Thoracic aorta (tissue), 2 donors: ENCODE measurements around the gene SLF1. TPM values are rescaled to one million over a fixed set of nuclear protein-coding genes. Genes with fewer than 3 reads are reported as not detected.

Experiments used
- ATAC-seq: fragments of 150-250 bp; one replicate; pipeline ENCODE4 v1.8.0; 2017; ENCODE audit warnings: low read depth; ENCODE audit not compliant: insufficient number of reproducible peaks, low FRiP score
- DNase-seq: peaks from one replicate; pipeline ENCODE4 v3.0.0-alpha.2; 2020; ENCODE audit warnings: low spot score
- H3K27ac ChIP-seq, 2 donors: fragments of 200-600 bp; sonication (generic); 1 replicate in 1 of 2; 2 replicates in 1 of 2; pipeline ENCODE4 v1.5.1; 2016; ENCODE audit warnings: mild to moderate bottlenecking in 2 of 2, moderate library complexity in 2 of 2
- H3K27me3 ChIP-seq: fragments of 200-600 bp; sonication (generic); replicated peaks from 2 replicates; pipeline ENCODE4 v1.6.0; 2016; ENCODE audit warnings: mild to moderate bottlenecking; ENCODE audit not compliant: insufficient read depth
- H3K36me3 ChIP-seq: fragments of 200-600 bp; sonication (generic); one replicate; pipeline ENCODE4 v1.5.1; 2016
- H3K4me1 ChIP-seq, 2 donors: fragments of 200-600 bp; sonication (generic); 1 replicate in 1 of 2; 2 replicates in 1 of 2; pipeline versions ENCODE4 v1.5.1 to v1.6.0; 2016; ENCODE audit warnings: low read depth in 2 of 2, mild to moderate bottlenecking in 1 of 2; ENCODE audit not compliant: control insufficient read depth in 1 of 2
- H3K4me3 ChIP-seq: fragments of 200-600 bp; sonication (generic); 2 replicates; pipeline ENCODE4 v1.5.1; 2016; ENCODE audit warnings: mild to moderate bottlenecking
- H3K9me3 ChIP-seq: fragments of 200-600 bp; sonication (generic); 2 replicates; pipeline ENCODE4 v1.5.1; 2016
- total RNA-seq, 2 donors: library from RNA; depleted of rRNA; stranded (reverse); fragments of >200 nt; gene quantifications; one replicate each; pipeline versions ENCODE4 v1.1.0 to v1.2.3, GENCODE V29; 2016
- TF ChIP-seq, protein P1 (sequence below): fragments of 200-600 bp; sonication (generic); IDR thresholded peaks from one replicate; pipeline ENCODE4 v1.5.1; 2019; ENCODE audit warnings: antibody characterized with exemption

The SLF1 gene
- total RNA-seq, 2 donors from 2014 or later = 2.3 to 2.7 TPM

DNA sequence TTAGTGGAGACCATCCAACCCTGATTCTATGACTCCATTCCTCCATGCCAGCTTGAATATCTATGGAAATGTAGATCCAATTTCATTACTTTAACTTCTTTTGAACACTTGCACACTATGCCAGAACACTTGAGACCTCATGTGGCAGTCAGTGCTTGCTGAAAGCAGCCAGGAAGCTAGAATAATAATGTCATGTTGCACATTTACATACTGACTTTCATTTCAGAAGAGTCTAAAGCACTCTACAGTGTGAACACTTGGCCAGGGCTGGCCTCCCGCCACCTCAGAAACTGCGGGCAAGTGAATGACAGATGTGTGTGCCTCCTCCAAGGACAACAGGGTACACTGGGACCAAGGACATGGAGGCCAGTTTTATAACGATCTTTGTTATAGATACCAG, 97.3 kb downstream of the SLF1 start:
- TF ChIP-seq, protein P1, sequence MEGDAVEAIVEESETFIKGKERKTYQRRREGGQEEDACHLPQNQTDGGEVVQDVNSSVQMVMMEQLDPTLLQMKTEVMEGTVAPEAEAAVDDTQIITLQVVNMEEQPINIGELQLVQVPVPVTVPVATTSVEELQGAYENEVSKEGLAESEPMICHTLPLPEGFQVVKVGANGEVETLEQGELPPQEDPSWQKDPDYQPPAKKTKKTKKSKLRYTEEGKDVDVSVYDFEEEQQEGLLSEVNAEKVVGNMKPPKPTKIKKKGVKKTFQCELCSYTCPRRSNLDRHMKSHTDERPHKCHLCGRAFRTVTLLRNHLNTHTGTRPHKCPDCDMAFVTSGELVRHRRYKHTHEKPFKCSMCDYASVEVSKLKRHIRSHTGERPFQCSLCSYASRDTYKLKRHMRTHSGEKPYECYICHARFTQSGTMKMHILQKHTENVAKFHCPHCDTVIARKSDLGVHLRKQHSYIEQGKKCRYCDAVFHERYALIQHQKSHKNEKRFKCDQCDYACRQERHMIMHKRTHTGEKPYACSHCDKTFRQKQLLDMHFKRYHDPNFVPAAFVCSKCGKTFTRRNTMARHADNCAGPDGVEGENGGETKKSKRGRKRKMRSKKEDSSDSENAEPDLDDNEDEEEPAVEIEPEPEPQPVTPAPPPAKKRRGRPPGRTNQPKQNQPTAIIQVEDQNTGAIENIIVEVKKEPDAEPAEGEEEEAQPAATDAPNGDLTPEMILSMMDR = no peak
- DNase-seq = no peak
- Histone ChIP-seq H3K36me3 (no peaks in the 10 kb centered on the region), H3K4me1 (no peaks in the 10 kb centered on the region), H3K27me3 (no peaks in the 10 kb centered on the region), H3K4me3 (no peak overlapping the region), H3K9me3 (no peaks in the 10 kb centered on the region), H3K27ac (no peak overlapping the region)
- no peak for ATAC-seq

DNA sequence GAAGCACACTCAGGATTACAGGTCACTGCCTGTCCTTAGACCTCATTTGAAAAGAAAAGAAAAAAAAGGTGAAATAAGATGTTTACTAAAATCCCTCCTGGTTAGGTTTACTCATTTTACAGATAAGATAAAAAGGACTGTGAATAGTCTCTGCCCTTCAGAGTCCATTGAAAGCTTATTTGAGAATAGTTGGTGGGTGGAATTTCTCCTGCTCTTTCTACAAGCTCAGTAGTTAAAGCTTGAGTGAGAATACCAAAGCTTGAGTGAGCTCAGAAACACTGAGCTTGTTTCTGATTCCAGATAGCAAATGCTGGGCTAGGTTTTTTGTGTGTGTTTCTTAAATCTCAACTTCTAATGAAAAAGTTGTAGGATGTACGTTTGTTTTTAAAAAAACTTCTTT, 106.7 kb downstream of the SLF1 start:
- TF ChIP-seq, protein P1 = no peak
- no peak overlapping the region for H3K4me3 ChIP-seq
- ATAC-seq (no peak), DNase-seq (no peak)
- H3K27me3 ChIP-seq = no peaks in the 10 kb centered on the region
- H3K36me3 ChIP-seq = no peaks in the 10 kb centered on the region
- no peak overlapping the region for H3K27ac ChIP-seq
- no peaks in the 10 kb centered on the region for H3K9me3 ChIP-seq
- H3K4me1 ChIP-seq = no peaks in the 10 kb centered on the region

GRCh38 chr5:94731471-94731870, 113.0 kb downstream of the SLF1 start:
- H3K4me1 ChIP-seq = no peaks in the 10 kb centered on the region
- ATAC-seq (no peak), DNase-seq (no peak)

GRCh38 chr5:94736498-94736897, 118.0 kb downstream of the SLF1 start:
- Histone ChIP-seq H3K36me3 (no peaks in the 10 kb centered on the region), H3K27ac (no peak overlapping the region), H3K4me3 (no peak overlapping the region), H3K27me3 (no peaks in the 10 kb centered on the region), H3K9me3 (no peaks in the 10 kb centered on the region), H3K4me1 (no peaks in the 10 kb centered on the region)
- ATAC-seq = no peak
- DNase-seq = no peak
- TF ChIP-seq, protein P1 = no peak

More at GRCh38 chr5:94731471-94731870, 113.0 kb downstream of the SLF1 start:
- TF ChIP-seq, protein P1 = no peak
- Histone ChIP-seq H3K4me3 (no peak overlapping the region), H3K27ac (no peak overlapping the region), H3K36me3 (no peaks in the 10 kb centered on the region), H3K9me3 (no peaks in the 10 kb centered on the region), H3K27me3 (no peaks in the 10 kb centered on the region)

- Histone ChIP-seq H3K4me1 (no peaks in the 10 kb centered on the region), H3K27ac (no peak overlapping the region), H3K9me3 (no peaks in the 10 kb centered on the region), H3K27me3 (no peaks in the 10 kb centered on the region), H3K36me3 (no peaks in the 10 kb centered on the region), H3K4me3 (no peak overlapping the region)
- DNase-seq (no peak), ATAC-seq (no peak)
- TF ChIP-seq, protein P1 = no peak
Observed at GRCh38 chr5:94740286-94740685, 121.8 kb downstream of the SLF1 start.
